ENCODE results near the gene PRRT1.

DNA sequence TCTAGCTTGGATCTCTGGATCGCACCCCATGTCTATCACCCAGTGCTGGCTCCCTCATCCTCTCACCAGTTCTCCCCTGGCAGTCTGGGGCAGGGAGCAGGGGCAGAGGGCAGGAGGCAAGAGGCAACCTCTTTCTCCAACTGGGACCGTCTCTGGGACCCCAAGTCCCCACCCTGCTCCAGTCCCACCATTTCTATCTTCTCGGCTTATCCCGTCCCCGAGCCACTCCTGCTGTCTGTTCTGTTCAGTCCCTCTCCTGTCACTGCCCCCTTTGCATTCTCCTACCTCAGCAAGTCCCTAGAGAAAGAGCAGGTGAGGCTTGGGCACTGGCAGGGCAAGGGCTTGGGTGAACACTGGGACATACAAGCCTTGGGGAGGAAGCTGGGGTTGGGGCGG, 42.0 kb downstream of the PRRT1 start:
- no peak for TF ChIP-seq POLR2A (IDR thresholded peaks at IDR 0.05; ENCODE audit: low read depth)
- TF ChIP-seq, protein P1, sequence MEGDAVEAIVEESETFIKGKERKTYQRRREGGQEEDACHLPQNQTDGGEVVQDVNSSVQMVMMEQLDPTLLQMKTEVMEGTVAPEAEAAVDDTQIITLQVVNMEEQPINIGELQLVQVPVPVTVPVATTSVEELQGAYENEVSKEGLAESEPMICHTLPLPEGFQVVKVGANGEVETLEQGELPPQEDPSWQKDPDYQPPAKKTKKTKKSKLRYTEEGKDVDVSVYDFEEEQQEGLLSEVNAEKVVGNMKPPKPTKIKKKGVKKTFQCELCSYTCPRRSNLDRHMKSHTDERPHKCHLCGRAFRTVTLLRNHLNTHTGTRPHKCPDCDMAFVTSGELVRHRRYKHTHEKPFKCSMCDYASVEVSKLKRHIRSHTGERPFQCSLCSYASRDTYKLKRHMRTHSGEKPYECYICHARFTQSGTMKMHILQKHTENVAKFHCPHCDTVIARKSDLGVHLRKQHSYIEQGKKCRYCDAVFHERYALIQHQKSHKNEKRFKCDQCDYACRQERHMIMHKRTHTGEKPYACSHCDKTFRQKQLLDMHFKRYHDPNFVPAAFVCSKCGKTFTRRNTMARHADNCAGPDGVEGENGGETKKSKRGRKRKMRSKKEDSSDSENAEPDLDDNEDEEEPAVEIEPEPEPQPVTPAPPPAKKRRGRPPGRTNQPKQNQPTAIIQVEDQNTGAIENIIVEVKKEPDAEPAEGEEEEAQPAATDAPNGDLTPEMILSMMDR (IDR thresholded peaks at IDR 0.05), result no peak
- no peak for TF ChIP-seq EP300 (IDR thresholded peaks at IDR 0.05)
- no peak for TF ChIP-seq POLR2AphosphoS5 (IDR thresholded peaks at IDR 0.05)

All from esophagus muscularis mucosa (tissue), 4 donors.